GM12878 (cell line): ENCODE measurements around the gene TLCD5. TPM values are rescaled to one million over a fixed set of nuclear protein-coding genes. Genes with fewer than 3 reads are reported as not detected.
A peak's percentile ranks its signal among the peaks of the same experiment; 100 is the strongest.

Experiments used
- CHD4 ChIP-seq: fragments of 200-600 bp; sonication (generic); IDR thresholded peaks from 2 replicates; pipeline ENCODE4 v1.6.1; 2016; ENCODE audit warnings: mild to moderate bottlenecking
- ETV6 ChIP-seq, 2 experiments: fragments of 450-650 bp in 1 of 2; IDR thresholded peaks in 1 of 2; conservative IDR thresholded peaks in 1 of 2; 2 replicates each; pipeline ENCODE4 v1.6.1; 2014; ENCODE audit warnings: antibody characterized with exemption in 1 of 2, borderline replicate concordance in 1 of 2, low read depth in 1 of 2, mild to moderate bottlenecking in 1 of 2, moderate library complexity in 1 of 2
- EZH2 ChIP-seq: IDR thresholded peaks from 2 replicates; pipeline ENCODE4 v1.6.1; 2012; ENCODE audit warnings: low read depth, mild to moderate bottlenecking, control low read depth, inconsistent platforms, low read length, borderline replicate concordance; ENCODE audit not compliant: control insufficient read depth
- JUNB ChIP-seq: IDR thresholded peaks from 2 replicates; pipeline ENCODE4 v1.6.1; 2016; ENCODE audit warnings: antibody characterized with exemption, mild to moderate bottlenecking
- MTA3 ChIP-seq: IDR thresholded peaks from 2 replicates; pipeline ENCODE4 v1.6.1; 2012; ENCODE audit warnings: low read length, inconsistent platforms, borderline replicate concordance
- MYB ChIP-seq: fragments of 150-350 bp; IDR thresholded peaks from 2 replicates; pipeline ENCODE4 v1.6.1; 2014; ENCODE audit warnings: mild to moderate bottlenecking, low read depth, low read length, borderline replicate concordance
- MYC ChIP-seq: IDR thresholded peaks from 2 replicates; pipeline ENCODE4 v1.6.1; 2011; ENCODE audit warnings: mild to moderate bottlenecking, low read length, moderate library complexity, inconsistent platforms; ENCODE audit not compliant: insufficient read depth, insufficient replicate concordance, insufficient read length, severe bottlenecking
- NFIC ChIP-seq: IDR thresholded peaks from 2 replicates; pipeline ENCODE4 v1.6.1; 2012; ENCODE audit warnings: low read depth, mild to moderate bottlenecking, inconsistent platforms, low read length, moderate library complexity
- NFYB ChIP-seq: IDR thresholded peaks from 2 replicates; pipeline ENCODE4 v1.6.1; 2011; ENCODE audit warnings: low read depth, mild to moderate bottlenecking, low read length, improper control_type of control experiment, moderate library complexity; ENCODE audit not compliant: insufficient read depth
- NR2C2 ChIP-seq: IDR thresholded peaks from 2 replicates; pipeline ENCODE4 v1.6.1; 2011; ENCODE audit warnings: borderline replicate concordance, low read depth; ENCODE audit not compliant: control insufficient read depth, insufficient read length
- RB1 ChIP-seq: fragments of 450-650 bp; formaldehyde crosslinking; IDR thresholded peaks from 2 replicates; pipeline ENCODE4 v1.6.1; 2017; ENCODE audit warnings: mild to moderate bottlenecking, borderline replicate concordance
- SIX5 ChIP-seq: IDR thresholded peaks from 2 replicates; pipeline ENCODE4 v1.6.1; 2011; ENCODE audit warnings: mild to moderate bottlenecking, low read depth, low read length, moderate library complexity; ENCODE audit not compliant: severe bottlenecking
- SREBF1 ChIP-seq: IDR thresholded peaks from 2 replicates; pipeline ENCODE4 v1.6.1; 2012; ENCODE audit warnings: mild to moderate bottlenecking, low read length
- STAT1 ChIP-seq: fragments of 450-650 bp; conservative IDR thresholded peaks from 2 replicates; pipeline ENCODE4 v1.6.1; 2014; ENCODE audit warnings: antibody characterized with exemption, mild to moderate bottlenecking
- polyA plus RNA-seq, 11 experiments: library from polyadenylated mRNA; depleted of rRNA in 4 of 11; unstranded in 6 of 11; stranded (reverse) in 5 of 11; fragments of >200 nt; fragmentation: Nextera tagmentation in 4 of 11; fragmentation: Illumina TruSeq in 1 of 11; extraction: Ambion mirVana in 4 of 11; extraction: Trizol in 1 of 11; gene quantifications; 1 replicate in 1 of 11; 2 replicates in 10 of 11; pipeline versions ENCODE4 v1.2.1 to v1.2.3, GENCODE V29; 2011 to 2016; ENCODE audit warnings: inconsistent platforms in 2 of 11, missing spikeins in 2 of 11, low read depth in 1 of 11
- total RNA-seq, 4 experiments: library from RNA; depleted of rRNA in 3 of 4; stranded (reverse); fragments of >200 nt in 3 of 4; fragmentation: Illumina TruSeq in 1 of 4; extraction: Trizol in 1 of 4; gene quantifications; 2 replicates each; pipeline versions ENCODE4 v1.2.1 to v1.2.3, GENCODE V29; 2013 to 2021
- TF ChIP-seq, protein P1 (sequence below): IDR thresholded peaks from 2 replicates; pipeline ENCODE4 v1.6.1; 2012; ENCODE audit warnings: low read depth, low read length, improper control_type of control experiment
- TF ChIP-seq, protein P2 (sequence below): IDR thresholded peaks from 2 replicates; pipeline ENCODE4 v1.6.1; 2012; ENCODE audit warnings: mild to moderate bottlenecking, low read depth, low read length
- TF ChIP-seq, protein P3 (sequence below), 3 experiments: IDR thresholded peaks in 2 of 3; conservative IDR thresholded peaks in 1 of 3; 2 replicates each; pipeline ENCODE4 v1.5.1; 2011; ENCODE audit warnings: low read depth in 3 of 3, low read length in 3 of 3, mild to moderate bottlenecking in 3 of 3, control low read depth in 2 of 3, moderate library complexity in 2 of 3, inconsistent platforms in 1 of 3, mixed read lengths in 1 of 3; ENCODE audit not compliant: control insufficient read depth in 2 of 3, insufficient read depth in 1 of 3; ENCODE audit errors: extremely low read depth in 1 of 3
- TF ChIP-seq, protein P4 (sequence below): IDR thresholded peaks from 2 replicates; pipeline ENCODE4 v1.6.1; 2011; ENCODE audit warnings: low read depth, mild to moderate bottlenecking, low read length, moderate library complexity, borderline replicate concordance; ENCODE audit errors: extremely low read depth
- TF ChIP-seq, protein P5 (sequence below): fragments of 450-650 bp; IDR thresholded peaks from 2 replicates; pipeline ENCODE4 v1.6.1; 2018; ENCODE audit warnings: mild to moderate bottlenecking, low read depth, moderate library complexity; ENCODE audit not compliant: partially characterized antibody

The TLCD5 gene
- total and polyA plus RNA-seq, 10 of the 15 experiments (the other 5 are each of a cell fraction or from before 2014, with no cell fraction given), result 2.4 to 13.3 (median 3.2) TPM

DNA sequence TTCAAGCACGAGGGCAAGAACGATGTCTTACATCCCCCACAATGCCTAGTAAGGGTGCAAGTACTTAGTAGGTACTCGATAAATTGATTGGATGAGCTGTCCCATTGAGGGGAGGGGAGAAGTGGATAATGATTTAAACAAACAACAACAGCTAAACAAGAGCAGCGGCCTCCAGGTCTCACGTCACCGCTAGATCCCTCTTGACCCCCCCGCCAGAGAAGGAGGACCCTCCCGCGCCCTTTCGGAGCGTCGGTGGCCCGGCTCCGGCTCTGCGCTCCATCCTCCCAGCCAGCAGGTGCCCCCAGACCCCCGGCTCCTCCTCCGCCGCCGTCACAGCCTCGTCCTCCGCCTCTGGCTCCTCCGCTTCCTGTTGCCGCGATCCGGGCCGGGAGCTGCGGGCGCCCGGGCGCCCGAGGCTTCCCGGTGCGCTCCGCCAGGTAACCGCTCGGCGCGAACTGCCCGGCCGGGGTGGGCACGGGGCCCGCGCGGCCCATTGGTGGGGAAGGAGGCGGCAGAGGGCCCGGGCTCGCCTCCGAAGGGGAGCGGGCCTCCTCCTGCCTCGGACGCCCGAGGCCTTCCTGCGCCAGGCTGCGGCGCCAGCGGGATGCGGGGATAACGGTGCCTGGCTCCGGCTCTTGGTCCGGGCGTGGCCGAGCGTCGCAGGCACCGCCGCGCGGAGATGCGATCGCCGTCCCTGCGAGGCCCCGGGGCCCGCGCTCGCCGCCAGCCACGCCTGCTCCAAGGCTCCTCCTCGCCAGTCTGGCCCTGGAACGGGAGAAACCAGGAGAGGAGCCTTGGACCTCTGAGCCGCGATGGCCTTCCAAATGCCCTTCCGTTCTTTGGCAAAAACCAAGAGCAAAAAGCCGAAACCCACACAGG lies at the start of gene TLCD5 (continued):
- TF ChIP-seq MYC, result no peak
- TF ChIP-seq ETV6 (conservative IDR thresholded peaks at IDR 0.05 in 1 of 2, IDR thresholded peaks at IDR 0.05 in 1 of 2; ENCODE audit: borderline replicate concordance in 1 of 2, low read depth in 1 of 2), result no peak
- TF ChIP-seq, protein P1, sequence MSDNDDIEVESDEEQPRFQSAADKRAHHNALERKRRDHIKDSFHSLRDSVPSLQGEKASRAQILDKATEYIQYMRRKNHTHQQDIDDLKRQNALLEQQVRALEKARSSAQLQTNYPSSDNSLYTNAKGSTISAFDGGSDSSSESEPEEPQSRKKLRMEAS, result 0 out of 2 replicates have a peak, but pooled peaks have one; percentile 28
- no peak for TF ChIP-seq NR2C2
- TF ChIP-seq RB1, result peak; percentile 68; the same call in 1 of the 2 replicates
- no peak for TF ChIP-seq JUNB
- no peak for TF ChIP-seq NFIC
- no peak for TF ChIP-seq EZH2
- TF ChIP-seq, protein P2, sequence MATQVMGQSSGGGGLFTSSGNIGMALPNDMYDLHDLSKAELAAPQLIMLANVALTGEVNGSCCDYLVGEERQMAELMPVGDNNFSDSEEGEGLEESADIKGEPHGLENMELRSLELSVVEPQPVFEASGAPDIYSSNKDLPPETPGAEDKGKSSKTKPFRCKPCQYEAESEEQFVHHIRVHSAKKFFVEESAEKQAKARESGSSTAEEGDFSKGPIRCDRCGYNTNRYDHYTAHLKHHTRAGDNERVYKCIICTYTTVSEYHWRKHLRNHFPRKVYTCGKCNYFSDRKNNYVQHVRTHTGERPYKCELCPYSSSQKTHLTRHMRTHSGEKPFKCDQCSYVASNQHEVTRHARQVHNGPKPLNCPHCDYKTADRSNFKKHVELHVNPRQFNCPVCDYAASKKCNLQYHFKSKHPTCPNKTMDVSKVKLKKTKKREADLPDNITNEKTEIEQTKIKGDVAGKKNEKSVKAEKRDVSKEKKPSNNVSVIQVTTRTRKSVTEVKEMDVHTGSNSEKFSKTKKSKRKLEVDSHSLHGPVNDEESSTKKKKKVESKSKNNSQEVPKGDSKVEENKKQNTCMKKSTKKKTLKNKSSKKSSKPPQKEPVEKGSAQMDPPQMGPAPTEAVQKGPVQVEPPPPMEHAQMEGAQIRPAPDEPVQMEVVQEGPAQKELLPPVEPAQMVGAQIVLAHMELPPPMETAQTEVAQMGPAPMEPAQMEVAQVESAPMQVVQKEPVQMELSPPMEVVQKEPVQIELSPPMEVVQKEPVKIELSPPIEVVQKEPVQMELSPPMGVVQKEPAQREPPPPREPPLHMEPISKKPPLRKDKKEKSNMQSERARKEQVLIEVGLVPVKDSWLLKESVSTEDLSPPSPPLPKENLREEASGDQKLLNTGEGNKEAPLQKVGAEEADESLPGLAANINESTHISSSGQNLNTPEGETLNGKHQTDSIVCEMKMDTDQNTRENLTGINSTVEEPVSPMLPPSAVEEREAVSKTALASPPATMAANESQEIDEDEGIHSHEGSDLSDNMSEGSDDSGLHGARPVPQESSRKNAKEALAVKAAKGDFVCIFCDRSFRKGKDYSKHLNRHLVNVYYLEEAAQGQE, result no peak
- TF ChIP-seq, protein P3, sequence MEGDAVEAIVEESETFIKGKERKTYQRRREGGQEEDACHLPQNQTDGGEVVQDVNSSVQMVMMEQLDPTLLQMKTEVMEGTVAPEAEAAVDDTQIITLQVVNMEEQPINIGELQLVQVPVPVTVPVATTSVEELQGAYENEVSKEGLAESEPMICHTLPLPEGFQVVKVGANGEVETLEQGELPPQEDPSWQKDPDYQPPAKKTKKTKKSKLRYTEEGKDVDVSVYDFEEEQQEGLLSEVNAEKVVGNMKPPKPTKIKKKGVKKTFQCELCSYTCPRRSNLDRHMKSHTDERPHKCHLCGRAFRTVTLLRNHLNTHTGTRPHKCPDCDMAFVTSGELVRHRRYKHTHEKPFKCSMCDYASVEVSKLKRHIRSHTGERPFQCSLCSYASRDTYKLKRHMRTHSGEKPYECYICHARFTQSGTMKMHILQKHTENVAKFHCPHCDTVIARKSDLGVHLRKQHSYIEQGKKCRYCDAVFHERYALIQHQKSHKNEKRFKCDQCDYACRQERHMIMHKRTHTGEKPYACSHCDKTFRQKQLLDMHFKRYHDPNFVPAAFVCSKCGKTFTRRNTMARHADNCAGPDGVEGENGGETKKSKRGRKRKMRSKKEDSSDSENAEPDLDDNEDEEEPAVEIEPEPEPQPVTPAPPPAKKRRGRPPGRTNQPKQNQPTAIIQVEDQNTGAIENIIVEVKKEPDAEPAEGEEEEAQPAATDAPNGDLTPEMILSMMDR (IDR thresholded peaks at IDR 0.05 in 2 of 3, conservative IDR thresholded peaks at IDR 0.05 in 1 of 3; ENCODE audit: control insufficient read depth in 2 of 3, extremely low read depth in 1 of 3, insufficient read depth in 1 of 3, low read depth in 3 of 3, low read length in 3 of 3), result peak in 2 of 3 experiments; percentile 15 to 35; a peak in 3 of 6 replicates
- no peak for TF ChIP-seq SREBF1
- TF ChIP-seq, protein P4, sequence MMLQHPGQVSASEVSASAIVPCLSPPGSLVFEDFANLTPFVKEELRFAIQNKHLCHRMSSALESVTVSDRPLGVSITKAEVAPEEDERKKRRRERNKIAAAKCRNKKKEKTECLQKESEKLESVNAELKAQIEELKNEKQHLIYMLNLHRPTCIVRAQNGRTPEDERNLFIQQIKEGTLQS, result no peak
- TF ChIP-seq CHD4, result no peak
- TF ChIP-seq STAT1, result no peak
- no peak for TF ChIP-seq MTA3
- TF ChIP-seq MYB, result no peak
- TF ChIP-seq SIX5, result no peak
- TF ChIP-seq, protein P5, sequence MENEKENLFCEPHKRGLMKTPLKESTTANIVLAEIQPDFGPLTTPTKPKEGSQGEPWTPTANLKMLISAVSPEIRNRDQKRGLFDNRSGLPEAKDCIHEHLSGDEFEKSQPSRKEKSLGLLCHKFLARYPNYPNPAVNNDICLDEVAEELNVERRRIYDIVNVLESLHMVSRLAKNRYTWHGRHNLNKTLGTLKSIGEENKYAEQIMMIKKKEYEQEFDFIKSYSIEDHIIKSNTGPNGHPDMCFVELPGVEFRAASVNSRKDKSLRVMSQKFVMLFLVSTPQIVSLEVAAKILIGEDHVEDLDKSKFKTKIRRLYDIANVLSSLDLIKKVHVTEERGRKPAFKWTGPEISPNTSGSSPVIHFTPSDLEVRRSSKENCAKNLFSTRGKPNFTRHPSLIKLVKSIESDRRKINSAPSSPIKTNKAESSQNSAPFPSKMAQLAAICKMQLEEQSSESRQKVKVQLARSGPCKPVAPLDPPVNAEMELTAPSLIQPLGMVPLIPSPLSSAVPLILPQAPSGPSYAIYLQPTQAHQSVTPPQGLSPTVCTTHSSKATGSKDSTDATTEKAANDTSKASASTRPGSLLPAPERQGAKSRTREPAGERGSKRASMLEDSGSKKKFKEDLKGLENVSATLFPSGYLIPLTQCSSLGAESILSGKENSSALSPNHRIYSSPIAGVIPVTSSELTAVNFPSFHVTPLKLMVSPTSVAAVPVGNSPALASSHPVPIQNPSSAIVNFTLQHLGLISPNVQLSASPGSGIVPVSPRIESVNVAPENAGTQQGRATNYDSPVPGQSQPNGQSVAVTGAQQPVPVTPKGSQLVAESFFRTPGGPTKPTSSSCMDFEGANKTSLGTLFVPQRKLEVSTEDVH, result no peak
- TF ChIP-seq NFYB, result no peak
